Ectodermal cell (in vitro differentiated cells): ENCODE data around the gene PRICKLE2.
"Not testable (repeated sequence)": the region's sequence is repeated elsewhere in the genome, so short reads cannot be mapped to it uniquely, and the experiment has no call there.

ENCODE experiments used
- H3K27ac ChIP-seq: 2 replicates; pipeline ENCODE4 v1.7.0; 2013; ENCODE audit warnings: mild to moderate bottlenecking, low read depth, low read length; ENCODE audit not compliant: insufficient read depth, poor library complexity, severe bottlenecking
- H3K27me3 ChIP-seq: 2 replicates; pipeline ENCODE4 v1.7.0; 2013; ENCODE audit warnings: mild to moderate bottlenecking, low read length; ENCODE audit not compliant: insufficient read depth, control insufficient read depth, poor library complexity, severe bottlenecking
- H3K36me3 ChIP-seq: one replicate; pipeline ENCODE4 v1.7.0; 2013; ENCODE audit warnings: low read length; ENCODE audit not compliant: control insufficient read depth, insufficient read depth
- H3K4me1 ChIP-seq: one replicate; pipeline ENCODE4 v1.7.0; 2013; ENCODE audit warnings: low read length; ENCODE audit not compliant: control insufficient read depth, insufficient read depth
- H3K4me3 ChIP-seq: 2 replicates; pipeline ENCODE4 v1.7.0; 2013; ENCODE audit warnings: low read depth, low read length, control low read depth; ENCODE audit not compliant: insufficient read depth
- H3K9me3 ChIP-seq: 2 replicates; pipeline ENCODE4 v1.7.0; 2013; ENCODE audit warnings: mild to moderate bottlenecking, low read length, moderate library complexity; ENCODE audit not compliant: control insufficient read depth
- WGBS, 2 experiments: methylation state at CpG; one replicate each; pipeline ENCODE4 v1.1.7; 2013; ENCODE audit warnings: missing lambda C conversion rate in 2 of 2; 5-methylcytosine and 5-hydroxymethylcytosine counted together

PRICKLE2 gene

DNA sequence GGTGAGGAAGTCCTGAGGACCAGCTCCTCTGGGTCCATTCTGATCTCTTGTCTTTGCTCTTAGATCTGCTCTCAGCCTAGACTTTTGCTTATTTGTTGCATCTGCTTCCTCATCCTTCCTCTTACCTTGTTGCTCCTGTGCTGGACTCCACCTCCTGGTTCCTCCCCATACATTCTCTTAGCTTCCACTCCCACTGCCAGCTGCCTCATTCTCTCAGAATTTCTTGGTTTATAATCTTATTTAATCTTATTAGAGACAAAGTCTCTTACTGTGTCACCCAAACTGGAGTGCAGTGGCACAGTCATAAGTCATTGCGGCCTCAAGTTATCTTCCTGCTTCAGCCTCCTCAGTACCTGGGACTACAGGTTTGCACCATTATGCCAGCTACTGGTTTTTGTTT is 133.8 kb downstream of the PRICKLE2 start:
- H3K27me3 ChIP-seq: no peaks in the 10 kb centered on the region
- peaks cover 16% of the 10 kb centered on the region for H3K4me1 ChIP-seq
- H3K27ac ChIP-seq: no peak overlapping the region
- no peaks in the 10 kb centered on the region for H3K36me3 ChIP-seq
- 93 to 94% methylated on average over 1 of the region's 1 CpG for WGBS, 2 experiments
- H3K4me3 ChIP-seq: no peak overlapping the region
- no peaks in the 10 kb centered on the region for H3K9me3 ChIP-seq

DNA sequence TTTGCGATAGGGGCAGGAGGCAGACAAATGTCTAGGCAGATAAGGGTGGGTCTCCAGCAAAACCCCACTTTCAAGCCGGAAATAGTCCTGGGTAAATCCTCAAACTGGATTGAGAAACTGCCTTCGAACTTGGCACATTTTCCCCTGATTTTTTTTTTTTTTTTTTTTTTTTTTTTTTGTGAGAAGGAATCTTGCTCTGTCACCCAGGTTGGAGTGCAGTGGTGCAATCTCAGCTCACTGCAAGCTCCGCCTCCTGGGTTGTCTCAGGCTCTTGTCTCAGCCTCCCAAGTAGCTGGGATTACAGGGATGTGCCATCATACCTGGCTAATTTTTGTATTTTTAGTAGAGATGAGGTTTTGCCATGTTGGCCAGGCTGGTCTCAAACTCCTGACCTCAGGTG is 135.9 kb downstream of the PRICKLE2 start:
- not testable (repeated sequence) for H3K36me3 ChIP-seq, H3K9me3 ChIP-seq, H3K4me1 ChIP-seq, H3K4me3 ChIP-seq, H3K27me3 ChIP-seq, H3K27ac ChIP-seq
- whole genome bisulfite sequencing, 2 experiments: 82 to 84% methylated on average over 4 of the region's 4 CpGs

DNA sequence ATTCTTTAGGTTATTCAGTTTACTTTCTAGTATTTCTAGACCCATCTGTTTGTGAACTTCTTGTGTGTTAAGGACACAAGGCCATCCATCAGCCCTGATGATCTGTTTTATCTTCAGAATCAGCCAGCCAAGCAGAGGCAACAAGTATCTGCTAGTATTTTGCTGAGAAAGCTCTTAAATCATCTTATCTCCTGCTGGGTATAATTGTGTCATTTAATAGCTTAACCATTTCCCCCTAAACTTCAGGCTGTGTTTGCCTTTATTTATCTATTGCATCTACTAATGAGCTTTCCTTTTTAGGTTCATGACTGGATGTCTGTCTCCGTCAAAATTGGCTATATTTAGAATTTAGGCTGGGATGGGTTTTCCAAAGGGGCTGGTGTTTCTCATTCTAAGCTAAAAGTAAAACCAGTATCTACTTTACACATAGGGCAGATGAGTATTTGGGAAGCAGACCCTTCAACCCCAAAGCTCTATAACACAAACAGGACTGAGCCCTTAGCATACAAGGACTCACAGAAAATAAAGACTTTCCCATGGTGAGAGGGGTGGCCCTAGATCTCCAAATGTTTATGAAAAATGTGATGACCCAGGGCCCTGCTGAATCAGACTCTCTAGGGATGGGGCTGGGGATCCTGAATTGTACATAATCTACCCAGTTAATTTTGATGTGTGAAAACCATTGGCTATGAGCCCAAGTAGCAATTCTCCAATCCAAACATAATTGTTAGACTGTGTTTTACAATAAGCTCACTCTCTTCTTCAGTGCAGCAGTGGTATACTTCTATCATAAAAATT is 136.7 kb downstream of the PRICKLE2 start:
- Histone ChIP-seq H3K27ac (no peak overlapping the region), H3K36me3 (no peaks in the 10 kb centered on the region)
- WGBS, 2 experiments: 83 to 88% methylated on average over 1 of the region's 1 CpG

DNA sequence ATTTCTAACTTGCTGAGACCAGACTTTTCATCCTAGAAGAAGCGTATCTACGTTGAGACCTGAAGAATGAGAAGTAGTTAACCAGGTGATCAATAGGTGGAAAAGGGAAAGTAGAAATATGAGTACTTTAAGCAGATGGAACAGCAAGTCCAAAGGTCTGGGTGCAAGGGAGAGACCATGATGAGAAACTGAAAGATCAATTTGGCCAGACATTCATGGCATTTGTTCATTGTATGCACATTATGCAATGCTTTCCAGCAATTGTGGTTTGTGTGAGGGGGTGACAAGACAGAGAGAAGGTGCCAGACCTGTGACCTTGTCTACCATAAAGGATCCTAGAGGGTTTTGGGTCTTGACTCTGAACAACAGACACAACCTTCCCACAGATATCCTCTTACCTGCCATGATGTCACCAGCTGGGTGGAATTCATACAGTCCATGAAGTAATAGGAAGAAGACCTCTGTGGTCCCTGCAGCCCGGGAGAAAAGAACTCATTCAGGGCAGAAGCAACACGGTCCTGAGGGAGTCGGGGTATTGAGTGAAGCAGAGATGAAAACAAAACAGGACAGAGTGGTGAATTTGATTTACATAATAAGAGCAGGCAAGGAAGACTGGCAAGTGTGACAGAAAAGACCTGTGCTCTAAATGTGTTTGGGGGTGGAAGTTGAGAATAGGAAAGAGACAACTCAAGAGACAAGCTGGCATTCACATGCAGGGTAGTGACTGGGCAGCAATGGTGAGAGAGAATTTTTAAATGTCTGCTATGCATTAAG is 138.6 kb downstream of the PRICKLE2 start:
- no peak overlapping the region for H3K27ac ChIP-seq
- 44 to 52% methylated on average over 5 of the region's 5 CpGs for WGBS, 2 experiments
- no peak overlapping the region for H3K4me3 ChIP-seq
- H3K4me1 ChIP-seq: peaks cover 4% of the 10 kb centered on the region
- no peaks in the 10 kb centered on the region for H3K27me3 ChIP-seq
- no peaks in the 10 kb centered on the region for H3K36me3 ChIP-seq
- H3K9me3 ChIP-seq: no peaks in the 10 kb centered on the region

More for the DNA sequence above, 136.7 kb downstream of the PRICKLE2 start:
- H3K9me3 ChIP-seq: no peaks in the 10 kb centered on the region
- H3K4me1 ChIP-seq: peaks cover 4% of the 10 kb centered on the region
- no peak overlapping the region for H3K4me3 ChIP-seq
- H3K27me3 ChIP-seq: no peaks in the 10 kb centered on the region

DNA sequence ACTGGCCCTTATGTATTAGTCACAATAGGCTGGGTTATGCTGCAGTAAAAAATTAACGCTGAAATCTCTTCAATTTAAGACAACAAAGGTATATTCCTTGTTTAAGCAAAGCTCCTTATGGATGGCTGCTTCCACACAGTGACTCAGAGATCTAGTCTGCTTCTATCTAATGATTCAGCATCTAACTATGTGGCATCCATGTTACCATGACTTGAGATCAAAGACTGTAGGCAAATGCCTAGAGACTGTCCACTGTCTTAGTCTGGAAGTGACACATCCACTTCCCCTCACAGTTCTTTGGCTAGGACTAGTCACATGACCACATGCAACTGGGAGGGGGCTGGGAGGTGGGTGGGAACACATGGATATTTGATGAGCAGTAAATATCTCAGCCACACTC is 140.6 kb downstream of the PRICKLE2 start:
- Histone ChIP-seq H3K4me3 (no peak overlapping the region), H3K9me3 (no peaks in the 10 kb centered on the region), H3K36me3 (no peaks in the 10 kb centered on the region), H3K27ac (no peak overlapping the region), H3K4me1 (peaks cover 4% of the 10 kb centered on the region), H3K27me3 (no peaks in the 10 kb centered on the region)
- 92 to 98% methylated on average over 1 of the region's 1 CpG for WGBS, 2 experiments

DNA sequence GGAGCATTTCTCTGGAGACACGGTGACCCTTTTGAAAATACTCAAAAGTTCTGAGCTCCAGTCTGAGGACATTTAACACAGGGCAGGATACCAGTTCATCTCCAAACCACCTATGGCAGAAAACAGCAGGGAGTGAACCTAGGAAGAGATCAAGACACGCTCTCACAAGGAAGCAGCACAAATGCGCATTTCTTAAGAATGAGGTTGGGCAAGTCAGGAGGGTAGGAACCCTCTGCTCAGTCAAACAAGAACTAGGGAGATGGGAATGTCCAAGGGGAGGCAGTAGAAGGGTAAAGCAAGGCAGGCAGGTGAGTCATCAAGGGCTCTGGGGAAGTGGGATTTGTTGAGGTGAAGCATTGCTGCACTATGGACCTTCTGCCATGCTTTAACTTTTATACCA is 141.7 kb downstream of the PRICKLE2 start:
- H3K9me3 ChIP-seq: no peaks in the 10 kb centered on the region
- H3K4me3 ChIP-seq: no peak overlapping the region
- no peak overlapping the region for H3K27ac ChIP-seq
- no peaks in the 10 kb centered on the region for H3K27me3 ChIP-seq
- peaks cover 4% of the 10 kb centered on the region for H3K4me1 ChIP-seq
- 64 to 72% methylated on average over 3 of the region's 3 CpGs for WGBS, 2 experiments
- H3K36me3 ChIP-seq: no peaks in the 10 kb centered on the region

DNA sequence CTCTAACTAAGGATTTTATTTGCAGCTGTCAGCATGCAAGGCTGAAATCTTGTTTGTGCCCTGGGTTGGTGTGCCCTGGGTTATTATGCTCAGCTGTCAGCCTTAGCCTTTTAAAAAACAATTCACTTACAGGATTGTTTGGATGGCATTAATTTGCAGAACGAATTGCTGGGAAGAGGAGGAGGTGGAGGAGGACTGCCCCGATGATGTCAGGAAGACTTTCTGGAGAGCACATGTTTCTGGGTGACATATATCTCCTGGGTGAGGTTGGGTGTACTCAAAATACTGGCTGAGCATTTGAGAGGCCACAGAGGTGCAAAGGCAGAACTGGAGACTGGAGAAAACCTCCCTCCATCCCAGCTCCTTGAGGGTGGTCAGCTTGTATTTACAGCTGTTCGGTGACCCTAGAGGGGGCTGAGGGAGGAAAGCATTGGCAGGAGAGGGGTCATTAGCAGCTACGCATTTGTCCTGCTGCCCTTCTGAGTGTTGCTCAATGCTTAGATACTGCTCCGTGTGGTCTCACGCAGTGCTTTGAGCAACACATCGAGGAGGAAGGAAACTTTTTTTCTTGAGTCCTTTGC is 142.2 kb downstream of the PRICKLE2 start:
- Histone ChIP-seq H3K9me3 (no peaks in the 10 kb centered on the region), H3K36me3 (no peaks in the 10 kb centered on the region), H3K4me3 (no peak overlapping the region), H3K4me1 (peaks cover 4% of the 10 kb centered on the region), H3K27me3 (no peaks in the 10 kb centered on the region), H3K27ac (no peak overlapping the region)
- WGBS, 2 experiments: 83 to 88% methylated on average over 7 of the region's 7 CpGs

DNA sequence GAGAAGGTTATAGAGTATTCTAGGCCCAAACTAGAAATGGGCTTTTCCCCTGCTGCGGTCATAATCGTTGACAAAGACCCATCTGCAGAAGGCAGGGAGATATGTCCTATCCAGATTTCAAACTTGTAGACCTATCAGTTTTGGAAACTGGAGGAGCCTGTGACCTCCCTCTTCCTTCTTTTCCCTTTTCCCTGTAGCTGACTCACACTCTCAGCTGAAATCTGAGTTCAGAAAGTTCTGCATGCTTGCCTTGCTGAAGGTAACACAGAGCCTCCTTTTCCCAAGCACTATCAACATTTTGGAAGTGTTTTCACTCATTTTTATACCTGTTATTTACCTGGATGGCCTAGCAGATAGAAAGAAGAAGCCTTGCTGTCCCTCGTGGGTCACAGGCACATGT is 142.9 kb downstream of the PRICKLE2 start:
- H3K4me1 ChIP-seq: peaks cover 4% of the 10 kb centered on the region
- 80 to 82% methylated on average over 3 of the region's 3 CpGs for WGBS, 2 experiments
- no peaks in the 10 kb centered on the region for H3K9me3 ChIP-seq
- no peaks in the 10 kb centered on the region for H3K27me3 ChIP-seq
- H3K4me3 ChIP-seq: no peak overlapping the region
- no peaks in the 10 kb centered on the region for H3K36me3 ChIP-seq
- H3K27ac ChIP-seq: no peak overlapping the region

DNA sequence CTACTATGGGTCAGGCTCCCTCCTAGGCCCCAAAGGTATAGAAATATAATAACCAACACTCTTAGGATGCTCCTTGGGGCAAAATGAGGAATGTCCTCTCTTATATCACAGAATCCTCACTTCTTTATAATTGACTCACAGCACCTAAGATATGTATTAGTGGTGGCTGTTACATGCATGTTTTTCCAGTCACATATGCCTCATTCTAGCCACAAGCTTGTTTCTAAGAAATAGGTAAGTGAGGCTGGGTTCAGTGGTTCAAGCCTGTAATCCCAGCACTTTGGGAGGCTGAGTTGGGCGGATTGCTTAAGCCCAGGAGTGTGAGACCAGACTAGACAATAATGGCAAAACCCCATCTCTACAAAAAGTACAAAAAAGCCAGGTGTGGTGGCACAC is 144.0 kb downstream of the PRICKLE2 start:
- Histone ChIP-seq H3K27ac (no peak overlapping the region), H3K4me1 (peaks cover 4% of the 10 kb centered on the region), H3K9me3 (no peaks in the 10 kb centered on the region), H3K36me3 (no peaks in the 10 kb centered on the region), H3K4me3 (no peak overlapping the region), H3K27me3 (no peaks in the 10 kb centered on the region)
- 90 to 93% methylated on average over 1 of the region's 1 CpG for WGBS, 2 experiments

DNA sequence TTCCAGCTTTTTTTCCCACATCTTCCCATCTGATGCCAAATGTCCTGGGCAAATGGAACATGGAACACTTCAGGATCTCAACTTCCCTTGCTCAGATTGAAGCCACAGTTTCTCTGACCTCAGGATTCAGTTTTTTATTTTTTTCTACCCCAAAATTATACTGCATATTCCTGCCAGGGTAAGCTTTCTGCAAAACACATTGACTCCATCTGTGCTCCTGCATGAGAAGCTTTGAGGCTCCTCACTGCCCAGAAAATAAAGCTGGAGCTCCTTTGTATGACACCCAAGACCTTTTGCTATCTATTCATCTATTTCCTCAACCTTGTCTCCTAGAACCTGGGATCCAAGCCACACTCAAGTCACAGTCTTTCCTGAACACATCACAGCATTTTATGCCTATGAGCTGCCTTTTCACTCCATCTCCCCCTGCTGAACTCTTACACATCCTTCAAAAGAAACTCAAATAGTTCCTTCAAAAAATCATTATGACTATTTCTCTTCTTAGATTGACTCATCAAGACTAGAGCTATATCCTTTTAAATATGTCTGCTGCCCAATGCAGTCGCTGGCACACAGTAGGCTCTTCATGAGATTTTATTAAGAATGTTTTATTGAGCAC is 144.5 kb downstream of the PRICKLE2 start:
- 80 to 100% methylated on average over 1 of the region's 1 CpG for WGBS, 2 experiments

More for the DNA sequence above, 144.5 kb downstream of the PRICKLE2 start:
- H3K27ac ChIP-seq: no peak overlapping the region
- H3K27me3 ChIP-seq: no peaks in the 10 kb centered on the region
- no peaks in the 10 kb centered on the region for H3K9me3 ChIP-seq
- peaks cover 4% of the 10 kb centered on the region for H3K4me1 ChIP-seq
- H3K36me3 ChIP-seq: no peaks in the 10 kb centered on the region
- no peak overlapping the region for H3K4me3 ChIP-seq
